Osteocyte (in vitro differentiated cells): ENCODE measurements around the gene PDE4B. TPM values are rescaled to one million over a fixed set of nuclear protein-coding genes. Genes with fewer than 3 reads are reported as not detected.

Experiments
- DNase-seq: peaks from one replicate; pipeline ENCODE4 v3.0.0; 2021; ENCODE audit warnings: mixed read lengths; ENCODE audit not compliant: unreplicated experiment; ENCODE audit errors: extremely low spot score
- H3K27ac Mint-ChIP-seq: one replicate; pipeline ENCODE4 v1.8.0; 2021; ENCODE audit warnings: mild to moderate bottlenecking, mixed read lengths; ENCODE audit not compliant: unreplicated experiment
- H3K27me3 Mint-ChIP-seq: one replicate; pipeline ENCODE4 v1.8.0; 2021; ENCODE audit warnings: mixed read lengths; ENCODE audit not compliant: unreplicated experiment
- H3K36me3 Mint-ChIP-seq: one replicate; pipeline ENCODE4 v1.8.0; 2021; ENCODE audit warnings: mixed read lengths; ENCODE audit not compliant: unreplicated experiment
- H3K4me1 Mint-ChIP-seq: one replicate; pipeline ENCODE4 v1.8.0; 2021; ENCODE audit warnings: mixed read lengths; ENCODE audit not compliant: unreplicated experiment
- H3K4me3 Mint-ChIP-seq: one replicate; pipeline ENCODE4 v1.8.0; 2021; ENCODE audit warnings: mild to moderate bottlenecking, moderate library complexity, mixed read lengths; ENCODE audit not compliant: unreplicated experiment
- H3K9me3 Mint-ChIP-seq: one replicate; pipeline ENCODE4 v1.8.0; 2021; ENCODE audit warnings: mixed read lengths; ENCODE audit not compliant: unreplicated experiment
- CTCF ChIP-seq: fragments of 200-600 bp; sonication (generic); IDR thresholded peaks from 2 replicates; pipeline ENCODE4 v1.5.0; 2021; ENCODE audit warnings: antibody characterized with exemption, mild to moderate bottlenecking, moderate library complexity
- total RNA-seq: library from RNA; stranded (reverse); gene quantifications from 2 replicates; pipeline ENCODE4 v1.2.1, GENCODE V29; 2021

PDE4B gene
- total RNA-seq, 1 donor from 2014 or later, result 53.1 TPM

- no peak for TF ChIP-seq CTCF
- Mint-ChIP-seq H3K36me3 (no peaks in the 10 kb centered on the region), H3K27me3 (peaks cover 31% of the 10 kb centered on the region), H3K4me1 (no peaks in the 10 kb centered on the region), H3K27ac (no peak overlapping the region), H3K9me3 (peaks cover 4% of the 10 kb centered on the region), H3K4me3 (no peak overlapping the region)
- no peak for DNase-seq
These were observed 112.0 kb downstream of the PDE4B start for GRCh38 chr1:65904681-65905083.

GRCh38 chr1:65910432-65910831, 117.7 kb downstream of the PDE4B start:
- H3K4me1 Mint-ChIP-seq, result no peaks in the 10 kb centered on the region
- DNase-seq, result no peak
- no peak overlapping the region for H3K27ac Mint-ChIP-seq
- H3K4me3 Mint-ChIP-seq, result no peak overlapping the region
- no peaks in the 10 kb centered on the region for H3K9me3 Mint-ChIP-seq
- peaks cover 46% of the 10 kb centered on the region for H3K27me3 Mint-ChIP-seq
- H3K36me3 Mint-ChIP-seq, result no peaks in the 10 kb centered on the region
- TF ChIP-seq CTCF, result no peak

- no peaks in the 10 kb centered on the region for H3K4me1 Mint-ChIP-seq
- no peak for TF ChIP-seq CTCF
- H3K36me3 Mint-ChIP-seq, result no peaks in the 10 kb centered on the region
- no peaks in the 10 kb centered on the region for H3K9me3 Mint-ChIP-seq
- no peak for DNase-seq
- no peak overlapping the region for H3K4me3 Mint-ChIP-seq
- peaks cover 48% of the 10 kb centered on the region for H3K27me3 Mint-ChIP-seq
- H3K27ac Mint-ChIP-seq, result no peak overlapping the region
These were observed 119.0 kb downstream of the PDE4B start for GRCh38 chr1:65911679-65912078.

- Mint-ChIP-seq H3K27me3 (peaks cover 21% of the 10 kb centered on the region), H3K9me3 (no peaks in the 10 kb centered on the region), H3K27ac (no peak overlapping the region), H3K36me3 (no peaks in the 10 kb centered on the region), H3K4me1 (no peaks in the 10 kb centered on the region), H3K4me3 (no peak overlapping the region)
- no peak for DNase-seq
- TF ChIP-seq CTCF, result no peak
These were observed 125.9 kb downstream of the PDE4B start for GRCh38 chr1:65918564-65918963.

GRCh38 chr1:65921446-65921845, 128.8 kb downstream of the PDE4B start:
- peaks cover 6% of the 10 kb centered on the region for H3K27me3 Mint-ChIP-seq
- no peak for TF ChIP-seq CTCF
- H3K4me1 Mint-ChIP-seq, result no peaks in the 10 kb centered on the region
- H3K36me3 Mint-ChIP-seq, result no peaks in the 10 kb centered on the region
- H3K4me3 Mint-ChIP-seq, result no peak overlapping the region
- no peak for DNase-seq
- H3K9me3 Mint-ChIP-seq, result peaks cover under 1% of the 10 kb centered on the region
- H3K27ac Mint-ChIP-seq, result no peak overlapping the region
